GM19240 (cell line): ENCODE measurements around the gene PNPLA7.
"Not testable (repeated sequence)": the region's sequence is repeated elsewhere in the genome, so short reads cannot be mapped to it uniquely, and the experiment has no call there.

Source experiments
- DNase-seq: peaks from one replicate; pipeline ENCODE4 v3.0.0; 2011; ENCODE audit warnings: low spot score; ENCODE audit not compliant: insufficient read length

The PNPLA7 gene

GRCh38 chr9:137575716-137576411 lies 25.7 kb upstream of the PNPLA7 start:
- DNase-seq = no peak

- no peak for DNase-seq
Measured at GRCh38 chr9:137575364-137575715, 25.1 kb upstream of the PNPLA7 start.

DNA sequence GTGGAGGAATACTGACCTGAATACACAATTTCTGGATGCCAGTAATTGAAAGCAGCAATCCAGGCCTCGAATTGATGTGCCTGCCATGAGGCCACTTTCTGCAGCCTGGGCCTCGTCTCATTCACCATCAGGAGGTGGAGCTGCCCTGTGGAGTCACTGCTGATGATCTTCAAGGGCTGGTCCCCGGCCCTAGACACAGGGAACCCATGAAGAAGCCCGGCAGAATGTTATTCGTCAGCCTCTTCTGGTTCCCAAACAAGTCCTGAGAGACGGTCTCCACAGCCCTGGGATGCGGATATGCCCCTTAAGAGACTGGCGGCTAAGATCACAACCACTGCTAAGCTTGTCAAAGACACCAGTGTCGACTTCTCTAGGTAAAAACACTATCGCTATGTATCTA lies 24.0 kb upstream of the PNPLA7 start:
- DNase-seq = no peak

DNA sequence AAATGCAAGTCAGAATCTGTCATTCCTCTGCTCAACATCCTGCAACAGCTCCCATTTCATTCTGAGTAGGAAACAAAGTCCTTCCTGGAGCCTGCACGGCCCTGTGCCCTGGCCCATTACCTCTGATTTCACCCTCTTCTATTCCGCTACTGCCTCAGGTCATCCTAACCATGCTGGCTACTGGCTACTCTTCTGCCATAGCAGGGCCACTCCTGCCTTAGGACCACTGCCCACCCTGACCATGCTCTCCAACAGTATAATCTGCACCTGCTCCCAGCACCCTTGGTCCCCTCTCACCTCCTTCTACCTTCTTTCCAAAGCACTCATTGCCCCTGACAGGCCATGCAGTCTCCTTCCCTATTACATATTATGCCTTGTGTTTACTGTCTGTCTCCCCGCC lies 20.4 kb upstream of the PNPLA7 start:
- no peak for DNase-seq

DNA sequence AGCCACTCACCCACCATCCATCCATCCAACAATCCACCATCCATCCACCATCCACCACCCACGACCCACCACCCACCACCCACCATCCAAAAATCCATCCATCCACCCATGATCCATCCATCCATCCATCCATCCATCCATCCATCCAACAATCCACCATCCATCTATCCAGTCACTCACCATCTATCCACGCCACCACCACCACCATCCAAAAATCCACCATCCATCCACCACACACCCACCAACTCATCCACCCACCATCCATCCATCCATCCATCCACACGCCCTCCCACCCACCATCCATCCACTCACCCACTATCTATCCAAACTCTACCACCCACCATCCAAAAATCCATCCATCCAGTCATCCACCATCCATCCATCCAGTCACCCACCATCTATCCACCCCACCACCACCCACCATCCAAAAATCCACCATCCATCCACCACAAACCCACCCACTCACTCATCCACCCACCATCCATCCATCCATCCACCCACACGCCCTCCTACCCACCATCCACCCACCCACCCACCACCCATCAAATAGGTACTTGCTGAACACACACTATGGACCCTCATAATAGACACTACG lies 19.5 kb upstream of the PNPLA7 start:
- DNase-seq = no peak

GRCh38 chr9:137568445-137568844 lies 18.2 kb upstream of the PNPLA7 start:
- DNase-seq = not testable (repeated sequence)

DNA sequence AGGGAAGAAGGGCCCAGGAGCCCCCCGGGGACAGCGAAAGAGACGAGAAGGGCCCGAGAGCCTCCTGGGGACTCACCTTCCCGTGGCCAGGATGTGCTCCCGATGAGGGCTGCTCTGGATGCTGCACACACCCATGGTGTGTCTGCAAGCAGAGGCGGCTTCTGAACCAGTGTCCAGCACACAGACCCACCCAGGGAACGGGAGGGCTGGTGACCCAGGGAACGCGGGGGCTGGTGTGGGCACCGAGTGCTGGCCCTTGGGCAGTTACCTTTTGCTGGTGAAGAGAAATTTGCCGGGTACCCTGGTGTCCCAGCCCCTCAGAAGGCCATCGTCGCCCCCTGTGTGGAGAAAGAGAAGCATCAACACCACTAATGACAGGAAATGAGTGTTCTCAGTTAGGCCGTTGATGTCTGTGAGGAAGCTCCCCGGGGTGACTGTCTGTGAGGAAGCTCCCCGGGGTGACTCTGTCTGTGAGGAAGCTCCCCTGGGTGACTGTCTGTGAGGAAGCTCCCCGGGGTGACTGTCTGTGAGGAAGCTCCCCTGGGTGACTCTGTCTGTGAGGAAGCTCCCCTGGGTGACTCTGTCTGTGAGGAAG lies 14.7 kb upstream of the PNPLA7 start:
- DNase-seq = no peak

DNA sequence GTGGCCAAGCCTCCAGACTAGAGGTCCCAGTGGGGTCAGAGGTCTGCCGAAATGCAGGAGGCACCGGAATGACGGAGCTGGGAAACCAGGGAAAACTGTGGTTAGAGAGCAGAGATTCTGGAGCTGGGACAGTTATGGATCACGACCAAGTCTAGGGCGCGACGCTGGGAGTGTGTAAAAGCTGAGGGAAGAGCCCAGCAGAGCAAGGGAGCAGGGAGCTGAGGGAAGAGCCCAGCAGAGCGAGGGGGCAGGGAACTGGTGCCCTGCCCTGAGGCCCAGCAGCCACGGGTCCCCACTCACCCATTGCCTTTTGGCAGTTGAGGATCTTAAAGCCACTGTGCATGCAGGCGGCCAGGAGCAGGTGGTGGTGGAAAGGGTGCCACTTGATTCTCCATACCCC lies 13.9 kb upstream of the PNPLA7 start:
- DNase-seq = no peak

DNA sequence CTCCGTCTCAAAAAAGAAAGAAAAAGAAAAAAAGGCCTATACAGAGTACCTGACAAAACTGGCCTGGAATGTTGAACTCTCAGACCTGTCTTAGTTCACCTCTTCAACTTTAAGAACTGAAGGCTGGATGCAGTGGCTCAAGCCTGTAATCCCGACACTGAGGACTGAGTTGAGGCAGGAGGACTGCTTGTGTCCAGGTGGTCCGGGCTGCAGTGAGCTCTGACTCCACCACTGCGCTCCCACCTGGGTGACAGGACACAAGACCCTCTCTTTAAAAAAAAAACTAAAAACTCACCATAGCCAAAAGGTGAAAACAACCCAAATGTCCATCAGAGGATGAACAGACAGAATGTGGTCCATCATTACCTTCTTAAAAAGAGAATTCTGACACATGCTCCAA lies 7.9 kb upstream of the PNPLA7 start:
- DNase-seq = no peak

GRCh38 chr9:137556069-137556838 lies 6.1 kb upstream of the PNPLA7 start:
- DNase-seq = no peak

- DNase-seq = no peak
Measured at GRCh38 chr9:137555179-137555578, 5.0 kb upstream of the PNPLA7 start.

- no peak for DNase-seq
Measured at GRCh38 chr9:137554349-137554748, 4.1 kb upstream of the PNPLA7 start.

GRCh38 chr9:137553654-137554053 lies 3.5 kb upstream of the PNPLA7 start:
- not testable (repeated sequence) for DNase-seq

DNA sequence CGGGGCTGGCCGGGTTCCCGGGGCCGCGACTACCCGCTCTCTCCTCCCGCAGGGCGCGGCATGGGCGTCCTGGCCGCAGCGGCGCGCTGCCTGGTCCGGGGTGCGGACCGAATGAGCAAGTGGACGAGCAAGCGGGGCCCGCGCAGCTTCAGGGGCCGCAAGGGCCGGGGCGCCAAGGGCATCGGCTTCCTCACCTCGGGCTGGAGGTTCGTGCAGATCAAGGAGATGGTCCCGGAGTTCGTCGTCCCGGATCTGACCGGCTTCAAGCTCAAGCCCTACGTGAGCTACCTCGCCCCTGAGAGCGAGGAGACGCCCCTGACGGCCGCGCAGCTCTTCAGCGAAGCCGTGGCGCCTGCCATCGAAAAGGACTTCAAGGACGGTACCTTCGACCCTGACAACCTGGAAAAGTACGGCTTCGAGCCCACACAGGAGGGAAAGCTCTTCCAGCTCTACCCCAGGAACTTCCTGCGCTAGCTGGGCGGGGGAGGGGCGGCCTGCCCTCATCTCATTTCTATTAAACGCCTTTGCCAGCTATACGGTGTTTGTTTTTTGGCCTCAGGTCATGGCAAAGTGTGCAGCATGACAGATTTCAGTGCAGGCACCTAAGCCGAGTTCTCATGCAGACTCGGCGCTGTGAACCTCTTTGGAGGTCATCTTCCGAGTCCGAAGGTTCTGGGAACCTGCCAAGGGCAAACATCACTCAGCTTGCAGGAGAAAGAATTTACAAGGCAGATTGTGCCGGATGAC lies 2.0 kb upstream of the PNPLA7 start:
- peak; percentile 52 for DNase-seq

DNA sequence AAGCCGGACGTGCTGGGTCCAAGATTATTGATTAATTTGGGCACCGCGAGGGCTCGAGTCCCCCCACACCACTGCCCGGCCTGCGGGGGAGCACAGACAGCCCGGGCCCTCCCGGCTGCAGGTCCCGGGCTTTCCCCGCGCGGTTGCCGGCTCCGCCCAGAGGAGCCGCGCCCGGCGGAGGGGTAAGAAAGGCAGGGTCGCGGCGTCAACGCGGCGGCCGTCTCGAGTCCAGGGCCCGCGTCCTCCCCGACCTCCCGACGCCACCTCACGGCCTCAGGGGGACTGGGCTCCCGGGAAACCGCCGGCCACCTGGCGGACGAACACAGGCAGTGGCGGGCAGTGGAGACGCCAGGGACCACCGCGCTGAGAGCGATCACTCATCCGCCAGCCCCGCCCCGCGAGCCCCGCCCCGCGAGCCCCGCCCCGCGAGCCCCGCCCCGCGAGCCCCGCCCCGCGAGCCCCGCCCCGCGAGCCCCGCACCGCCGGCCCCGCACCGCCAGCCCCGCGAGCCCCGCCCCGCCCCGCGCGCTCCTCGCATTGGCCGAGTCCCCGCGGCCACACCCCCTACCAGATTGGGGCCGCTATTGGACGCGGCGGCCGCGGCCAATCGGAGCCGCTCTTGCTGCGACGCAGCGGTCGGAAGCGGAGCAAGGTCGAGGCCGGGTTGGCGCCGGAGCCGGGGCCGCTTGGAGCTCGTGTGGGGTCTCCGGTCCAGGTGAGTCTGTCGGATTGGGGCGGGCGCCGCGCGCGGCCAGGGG lies 1.2 kb upstream of the PNPLA7 start, which contains the start of gene MRPL41:
Gene MRPL41 (plus strand): TSS at position 616 of the 758 bp plus-strand sequence. CDS start 203 bp downstream, outside the sequence.
- DNase-seq = peak; percentile 98

- not testable (repeated sequence) for DNase-seq
Measured at GRCh38 chr9:137550958-137551263, 709 bp upstream of the PNPLA7 start.

- DNase-seq = no peak
Measured at GRCh38 chr9:137547687-137548543, 2.3 kb downstream of the PNPLA7 start.

DNA sequence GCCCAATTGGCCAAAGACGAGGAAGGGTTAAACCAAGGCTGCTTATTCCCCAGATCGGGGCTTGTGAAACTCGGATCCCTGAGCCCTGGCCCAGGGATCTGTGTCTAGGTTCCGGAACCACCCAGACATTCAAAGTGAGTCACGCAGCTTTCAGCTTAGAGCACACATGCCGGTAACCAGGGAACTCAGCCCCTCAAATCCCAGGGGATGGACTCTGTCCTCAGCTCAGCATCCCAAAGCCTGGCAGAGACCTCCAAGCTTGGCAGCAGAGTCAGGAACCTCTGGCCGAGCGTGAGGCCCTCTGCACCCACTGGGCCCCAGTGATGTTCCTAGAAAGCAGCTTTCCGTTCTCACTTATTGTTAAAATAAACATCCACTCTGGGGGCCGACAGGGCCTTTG lies 5.1 kb downstream of the PNPLA7 start:
- no peak for DNase-seq

DNA sequence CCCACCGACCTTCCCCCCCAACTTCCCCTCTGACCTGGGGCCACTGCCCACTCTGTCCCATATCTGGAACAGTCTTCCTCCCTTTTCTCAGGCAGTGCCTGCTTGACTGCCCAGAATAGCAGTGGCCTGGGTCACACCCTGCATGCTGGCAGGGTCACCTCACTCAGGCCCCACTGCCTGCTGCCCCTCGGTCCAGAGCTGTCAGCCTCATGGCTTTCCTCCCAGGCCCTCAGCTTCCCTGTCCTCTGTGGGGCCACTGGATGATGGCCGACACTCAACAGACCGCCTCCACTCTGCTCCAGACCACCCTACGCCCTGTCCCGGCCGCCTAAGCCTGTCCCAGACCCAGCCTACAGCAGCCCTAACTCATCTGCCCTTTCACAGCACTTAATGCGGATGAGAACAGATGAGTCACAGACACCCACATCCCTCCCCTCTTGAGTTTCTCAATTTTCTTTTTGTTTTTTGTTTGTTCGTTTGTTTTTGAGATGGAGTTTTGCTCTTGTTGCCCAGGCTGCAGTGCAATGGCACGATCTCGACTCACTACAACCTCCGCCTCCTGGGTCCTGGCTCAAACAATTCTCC lies 5.9 kb downstream of the PNPLA7 start:
- no peak for DNase-seq
